Effector CD4-positive, alpha-beta T cell (primary cell): ENCODE results near the gene EPN3.

Experiments used
- DNase-seq: peaks from one replicate; pipeline ENCODE4 v3.0.0-alpha.2; 2020

The EPN3 gene

DNA sequence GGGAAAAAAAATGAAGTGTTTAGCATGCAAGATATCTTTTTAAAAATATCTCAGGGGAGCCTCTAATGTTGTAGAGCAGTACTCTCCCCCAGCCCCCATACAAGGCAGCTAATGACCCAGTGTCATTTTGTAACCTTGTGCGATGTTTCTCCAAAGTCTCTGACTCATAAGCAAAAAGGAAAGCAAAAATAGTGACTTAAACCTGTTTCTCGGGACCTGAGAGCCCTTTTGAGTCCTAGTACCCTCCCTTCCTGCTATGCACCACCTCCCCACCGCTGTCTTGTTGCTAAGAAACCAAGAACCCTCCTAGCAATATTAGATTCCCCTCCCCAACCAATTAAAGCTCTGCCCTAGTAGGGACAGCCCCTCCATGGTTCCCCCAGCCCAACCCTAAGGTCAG is 21.5 kb upstream of the EPN3 start:
- no peak for DNase-seq

- DNase-seq, result no peak
Measured at GRCh38 chr17:50513495-50513894, 19.0 kb upstream of the EPN3 start.

GRCh38 chr17:50514388-50514787 is 18.1 kb upstream of the EPN3 start:
- DNase-seq, result no peak

- no peak for DNase-seq
Measured at GRCh38 chr17:50514936-50515702, 17.4 kb upstream of the EPN3 start.

DNA sequence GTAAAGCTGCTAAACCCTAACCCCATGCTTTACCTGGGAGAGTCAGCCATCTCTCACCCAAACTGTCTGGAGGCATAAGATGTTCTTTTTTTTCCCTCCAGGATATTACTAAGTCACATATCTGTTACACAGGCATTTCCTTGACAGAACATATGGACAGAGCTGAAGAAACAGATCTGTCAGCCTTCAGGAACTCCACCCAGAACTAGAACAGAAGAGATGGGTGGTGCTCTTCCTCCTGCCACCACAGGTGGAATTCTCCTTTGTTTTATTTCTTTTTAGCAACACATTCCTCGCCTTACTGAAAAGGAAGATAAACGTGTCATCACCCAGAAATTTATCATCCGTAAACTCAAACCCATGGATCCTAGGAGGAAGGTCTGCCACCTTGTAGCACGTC is 15.5 kb upstream of the EPN3 start:
- DNase-seq, result no peak

DNA sequence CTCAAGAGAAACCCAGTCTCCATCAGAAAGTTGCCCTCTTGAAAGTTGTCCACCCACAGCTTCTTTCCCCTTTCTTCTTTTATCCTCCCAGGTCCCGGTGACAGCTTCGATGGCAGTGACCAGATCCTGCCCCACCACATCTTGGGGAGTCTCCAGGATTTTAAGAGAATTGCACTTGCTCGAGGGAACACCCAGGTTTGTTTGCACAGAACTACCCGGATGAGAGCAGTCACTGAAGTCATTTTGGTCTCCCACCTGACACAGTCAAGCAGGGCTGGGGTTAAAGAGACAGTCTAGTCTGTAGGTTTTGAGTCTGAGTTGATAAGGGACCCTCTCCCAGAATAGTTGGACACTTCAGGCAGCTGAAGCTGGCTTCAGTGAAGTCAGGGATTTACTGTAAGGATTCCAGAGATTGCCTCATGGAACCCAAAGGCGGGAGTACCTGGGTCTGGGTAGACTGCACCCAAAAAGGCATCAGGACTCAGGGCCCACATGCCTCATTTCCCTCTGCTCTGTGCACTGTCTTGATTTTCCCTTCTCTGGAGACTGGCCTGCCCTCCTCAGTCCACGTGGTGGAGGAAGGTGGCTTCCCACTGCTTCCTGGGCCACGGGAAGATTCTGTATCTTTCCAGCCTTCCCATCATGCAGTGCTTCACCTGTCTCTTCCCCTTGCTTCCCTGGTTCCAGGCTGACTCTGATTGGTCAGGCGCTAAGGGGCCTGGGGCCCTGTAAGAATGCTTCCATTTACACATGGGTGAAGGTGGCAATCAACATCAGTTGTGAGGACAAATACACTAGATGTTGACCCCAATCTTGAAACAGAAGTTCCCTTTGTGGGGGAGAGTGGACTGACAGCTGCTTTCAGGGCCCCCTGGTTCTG is 14.8 kb upstream of the EPN3 start:
- DNase-seq, result no peak

GRCh38 chr17:50518384-50519023 is 14.0 kb upstream of the EPN3 start:
- no peak for DNase-seq

DNA sequence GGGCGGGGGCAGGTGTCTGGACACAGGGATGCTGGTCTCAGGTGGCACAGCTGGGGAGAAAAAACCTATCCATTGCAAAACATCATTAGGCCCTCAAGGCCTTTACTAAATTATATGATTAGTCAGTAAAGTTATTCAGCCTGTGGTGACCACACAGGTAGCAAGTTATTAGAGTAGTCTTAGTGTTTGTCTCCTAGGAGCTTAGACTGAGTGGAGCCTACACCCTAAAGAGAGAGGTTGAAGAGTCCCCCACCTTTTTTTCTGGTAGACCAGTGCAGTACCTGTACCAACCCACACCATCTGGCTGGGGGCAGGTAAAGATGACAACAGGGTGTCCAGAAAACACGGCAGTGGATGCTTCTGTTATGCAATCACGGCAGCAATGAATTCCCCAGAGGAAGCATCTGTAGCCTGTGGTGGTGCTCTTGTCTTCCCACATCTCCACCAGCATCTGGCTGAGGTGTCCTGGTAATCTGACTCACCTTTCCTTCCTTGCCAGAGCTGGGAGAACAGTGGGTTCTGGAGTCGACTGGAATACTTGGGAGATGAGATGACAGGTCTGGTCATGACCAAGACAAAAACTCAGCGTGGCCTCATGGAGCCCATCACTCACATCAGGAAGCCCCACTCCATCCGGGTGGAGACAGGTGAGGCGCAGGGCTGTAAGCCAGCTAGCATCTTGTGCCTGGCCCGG is 13.2 kb upstream of the EPN3 start:
- DNase-seq, result no peak

- DNase-seq, result no peak
Measured at GRCh38 chr17:50520483-50520882, 12.1 kb upstream of the EPN3 start.

DNA sequence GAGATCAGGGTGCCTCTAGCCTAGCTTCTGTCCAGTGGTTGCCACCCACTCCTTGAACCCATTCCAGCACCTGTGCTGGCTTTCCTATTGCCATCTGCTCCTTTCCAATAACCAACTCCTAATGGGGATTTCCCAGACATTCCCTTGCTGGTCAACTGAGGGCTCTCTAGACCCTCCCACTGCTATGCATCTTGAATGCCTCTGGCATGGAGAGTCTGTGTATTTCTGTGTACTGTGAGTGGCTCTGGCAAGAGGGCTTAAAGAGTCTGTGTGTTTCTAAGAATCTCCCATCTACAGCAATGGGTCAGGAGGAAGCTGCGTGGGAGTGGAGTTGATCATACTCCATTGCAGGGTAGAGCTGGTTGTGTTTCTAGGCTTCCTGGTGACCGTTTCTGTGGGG is 11.0 kb upstream of the EPN3 start:
- no peak for DNase-seq

- DNase-seq, result no peak
Measured at GRCh38 chr17:50522766-50523165, 9.8 kb upstream of the EPN3 start.

- DNase-seq, result no peak
Measured at GRCh38 chr17:50523208-50523607, 9.3 kb upstream of the EPN3 start.

- DNase-seq, result no peak
Measured at GRCh38 chr17:50524838-50525237, 7.7 kb upstream of the EPN3 start.

DNA sequence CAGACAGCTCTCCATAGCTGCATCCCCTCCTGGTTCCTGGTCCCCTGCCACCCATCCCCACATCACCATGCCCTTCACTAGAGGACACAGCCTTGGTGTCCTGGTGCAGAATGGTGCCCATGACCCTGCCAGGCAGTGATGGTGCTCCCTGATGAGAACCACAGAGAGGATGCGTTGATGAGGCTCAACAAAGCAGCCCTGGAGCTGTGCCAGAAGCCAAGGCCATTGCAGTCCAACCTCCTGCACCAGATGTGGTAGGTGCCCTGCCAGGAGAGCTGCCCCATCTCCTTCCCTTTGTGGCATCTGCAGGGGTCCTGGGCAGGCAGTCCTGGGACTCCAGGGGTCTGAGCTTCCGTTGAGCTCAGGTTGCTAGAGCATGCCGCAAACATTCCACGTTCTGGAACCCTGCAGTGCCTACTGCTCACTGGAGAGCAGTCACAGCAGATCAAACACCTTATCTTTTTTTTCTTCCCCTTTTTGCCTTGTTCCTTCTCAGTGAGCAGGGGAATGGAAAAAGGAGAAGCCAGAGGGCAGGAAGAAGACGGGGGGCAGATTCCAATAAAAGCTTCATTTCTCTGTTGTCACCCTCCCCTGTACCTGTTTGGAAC is 5.3 kb upstream of the EPN3 start:
- no peak for DNase-seq

GRCh38 chr17:50527949-50528474 is 4.5 kb upstream of the EPN3 start:
- no peak for DNase-seq

DNA sequence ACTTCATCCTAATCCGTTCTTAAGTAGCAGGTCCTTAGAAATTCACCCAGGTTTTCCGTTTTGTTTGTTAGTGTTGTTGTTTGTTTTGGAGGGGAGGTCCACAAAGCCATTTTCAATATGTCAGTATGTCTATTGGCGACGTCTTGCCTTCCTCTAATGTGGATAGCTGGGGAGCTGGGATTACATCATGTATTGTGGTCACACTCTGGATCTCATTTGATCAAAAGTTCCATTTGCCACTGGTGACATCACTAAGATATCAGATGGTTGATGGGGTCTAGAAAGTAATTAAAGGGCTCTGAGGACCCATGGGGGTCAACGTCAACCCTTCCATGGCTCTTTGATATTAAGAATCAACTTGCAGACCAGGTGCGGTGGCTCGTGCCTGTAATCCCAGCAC is 2.7 kb upstream of the EPN3 start:
- no peak for DNase-seq

- DNase-seq, result no peak
Measured at GRCh38 chr17:50531428-50532025, 1.0 kb upstream of the EPN3 start.

DNA sequence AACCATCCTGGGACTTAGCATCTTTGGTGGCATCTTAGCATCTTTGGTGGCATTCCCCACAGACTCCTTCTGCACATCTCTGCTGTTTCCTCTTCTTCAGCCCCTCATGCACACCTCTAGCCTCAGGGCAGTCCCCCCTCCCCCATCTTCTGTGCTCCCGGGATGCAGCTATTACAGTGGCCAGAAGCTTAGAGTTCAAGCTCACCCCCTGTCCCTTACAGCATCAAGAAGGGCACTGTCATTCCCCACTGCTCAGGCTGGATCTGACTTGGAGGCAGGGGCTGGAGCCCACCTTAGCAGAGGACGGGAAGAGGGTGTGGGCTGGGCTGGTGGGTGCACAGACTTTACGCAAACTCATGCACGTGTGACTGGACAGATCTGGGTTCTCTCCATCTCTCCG is 650 bp downstream of the EPN3 start:
- DNase-seq, result no peak

DNA sequence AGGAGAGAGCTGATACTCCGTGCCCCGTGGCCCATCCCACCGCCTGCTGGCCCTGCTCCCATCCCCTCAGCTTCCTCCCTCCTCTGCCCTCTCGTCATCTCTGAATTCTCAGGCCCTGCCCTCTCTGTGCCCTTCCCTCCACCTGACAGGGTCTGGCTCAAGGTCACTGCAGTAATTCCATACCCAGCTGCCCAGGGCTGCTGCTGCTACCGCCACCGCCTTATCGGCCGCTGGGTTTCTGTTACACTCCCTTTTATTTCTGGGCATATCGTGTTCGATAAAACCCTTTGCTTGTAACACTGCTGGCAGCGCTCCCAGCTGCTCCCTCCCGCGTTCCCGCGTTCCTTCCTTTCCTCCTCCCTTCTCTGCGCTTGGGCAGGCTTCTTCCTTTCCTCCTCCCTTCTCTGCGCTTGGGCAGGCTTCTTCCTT is 1.2 kb downstream of the EPN3 start:
- no peak for DNase-seq

DNA sequence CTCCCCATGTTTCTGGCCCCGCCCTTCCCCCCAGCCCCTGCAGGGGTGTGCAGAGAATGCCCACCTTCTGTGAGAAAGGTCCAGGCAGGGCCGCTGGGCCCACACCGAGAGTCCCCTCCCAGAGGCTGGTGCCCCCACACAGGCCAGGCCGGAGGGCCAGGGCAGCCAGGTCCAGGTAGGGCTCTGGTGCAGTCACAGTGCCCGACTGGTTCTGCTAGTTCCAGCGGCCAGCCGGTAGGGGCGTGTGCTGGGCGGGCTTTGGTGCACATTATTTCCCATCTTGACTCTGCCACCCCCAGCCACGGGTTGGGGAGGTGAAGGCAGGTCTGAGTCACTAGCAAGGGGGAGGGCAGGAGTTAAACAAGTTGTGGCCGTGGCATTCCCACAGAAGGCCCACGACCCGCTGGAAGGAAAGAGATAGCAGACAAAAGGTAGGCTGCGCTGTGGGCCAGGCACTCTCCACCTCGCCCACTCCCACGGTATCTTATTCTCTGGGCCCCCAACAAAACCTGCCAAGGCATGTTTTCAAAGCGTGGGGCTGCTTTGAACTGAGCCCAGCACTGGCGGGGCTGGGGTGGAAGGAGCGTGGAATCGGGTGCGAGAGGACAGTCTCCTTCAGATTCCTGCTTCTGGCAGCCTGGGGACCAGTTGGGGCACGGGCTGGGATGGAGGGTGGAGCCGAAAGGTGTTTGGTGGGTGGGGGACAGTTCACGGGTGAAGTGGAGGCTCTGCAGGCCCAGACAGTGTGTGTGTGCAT is 1.9 kb downstream of the EPN3 start:
- DNase-seq, result no peak

- DNase-seq, result no peak
Measured at GRCh38 chr17:50534979-50535326, 2.4 kb downstream of the EPN3 start.
